ENCODE data around the gene OR8D1.
"Not testable (repeated sequence)": the region's sequence is repeated elsewhere in the genome, so short reads cannot be mapped to it uniquely, and the experiment has no call there.

OR8D1 gene

GRCh38 chr11:124278261-124278660 is 35.5 kb downstream of the OR8D1 start:
- no peak for DNase-seq

DNA sequence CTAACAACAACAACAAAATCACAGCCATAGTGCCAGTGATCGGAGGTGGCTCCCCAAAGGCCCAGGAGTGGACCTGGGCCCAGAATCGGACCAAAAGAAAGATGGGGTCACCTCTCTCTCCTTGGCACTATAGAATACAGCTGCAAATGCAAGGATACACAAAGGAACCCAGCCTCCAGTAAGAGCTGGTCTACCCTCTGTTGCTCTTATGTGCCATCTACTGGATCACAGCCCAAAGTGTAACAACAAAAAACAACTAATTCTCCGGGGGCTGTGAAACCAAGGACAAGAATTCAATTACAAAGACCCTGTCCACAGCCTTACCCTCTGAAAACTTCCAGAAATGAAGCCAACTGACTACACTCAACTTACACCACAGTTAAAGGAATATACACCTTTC is 35.9 kb downstream of the OR8D1 start:
- DNase-seq, result no peak

DNA sequence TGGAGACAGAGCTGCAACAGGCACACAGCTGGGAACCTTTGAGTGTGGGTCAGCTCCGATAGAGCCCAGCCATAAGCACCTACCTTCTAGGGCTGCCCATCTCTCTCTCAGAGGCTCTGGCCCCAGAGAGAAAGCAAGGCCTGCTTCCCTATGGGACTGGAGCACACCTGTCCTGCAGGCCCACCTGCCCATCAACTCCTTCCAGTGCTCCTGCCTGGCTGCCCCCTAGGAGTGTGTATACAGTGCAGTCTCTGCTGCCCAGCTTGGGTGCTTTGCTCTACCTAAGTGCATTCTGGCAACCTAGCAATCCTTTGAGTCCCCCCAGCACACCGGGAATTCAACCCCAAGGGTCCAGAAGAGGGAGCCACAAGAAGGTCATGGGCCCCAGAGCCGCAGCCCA is 36.5 kb downstream of the OR8D1 start:
- DNase-seq, result no peak

GRCh38 chr11:124276081-124276480 is 37.7 kb downstream of the OR8D1 start:
- no peak for DNase-seq

GRCh38 chr11:124274000-124274399 is 39.7 kb downstream of the OR8D1 start:
- no peak for DNase-seq

DNA sequence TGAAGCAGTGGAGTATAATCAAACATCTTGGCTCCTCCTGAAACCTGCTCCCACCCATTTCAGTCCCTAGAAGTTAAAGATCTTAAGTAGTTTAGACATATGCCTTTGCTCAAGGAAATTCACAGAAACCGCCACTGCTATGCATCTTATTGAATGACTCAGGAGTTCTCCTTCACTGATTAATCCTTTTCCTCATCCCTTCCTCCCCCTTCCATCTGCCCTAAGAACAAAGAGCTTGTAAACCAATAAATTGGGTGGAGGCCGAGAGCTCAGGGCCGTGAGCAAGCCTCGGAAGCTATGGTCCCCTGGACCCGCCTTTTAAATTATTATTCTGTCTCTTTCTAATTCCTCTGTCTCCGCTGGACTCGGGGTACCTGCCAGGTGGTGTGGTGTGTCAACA is 42.9 kb downstream of the OR8D1 start:
- not testable (repeated sequence) for DNase-seq

GRCh38 chr11:124265041-124265440 is 48.7 kb downstream of the OR8D1 start:
- not testable (repeated sequence) for DNase-seq

DNA sequence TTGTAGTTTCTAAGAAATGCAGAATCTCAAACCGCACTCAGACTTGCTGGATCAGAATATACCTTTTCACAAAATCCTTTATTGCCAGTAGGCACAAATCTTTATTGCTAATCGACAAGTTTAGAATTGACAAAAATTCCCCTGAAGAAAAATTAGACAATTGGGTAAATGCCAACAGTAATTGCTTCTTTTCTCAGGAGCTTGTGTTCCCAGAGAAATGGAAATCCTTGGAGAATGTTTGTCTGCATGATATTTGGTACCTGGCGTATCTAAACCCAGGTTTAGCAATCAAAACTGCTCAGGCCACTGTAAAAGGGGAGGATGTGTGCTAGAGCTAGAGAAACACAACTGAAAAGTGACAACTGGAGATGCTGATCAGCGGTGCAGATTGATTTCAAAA is 57.7 kb downstream of the OR8D1 start, which contains the start of gene OR8G5:
TSS of gene OR8G5 (plus strand) at position 301 of the 400 bp plus-strand sequence. CDS start 8,556 bp downstream, outside the sequence.
- DNase-seq, result no peak

Data from midbrain (tissue), 1 donor.